Eye (tissue), 1 donor: ENCODE results near the gene KIF23.

Experiments
- DNase-seq: peaks from one replicate; pipeline ENCODE4 v3.0.0-alpha.2; 2015

KIF23 gene

DNA sequence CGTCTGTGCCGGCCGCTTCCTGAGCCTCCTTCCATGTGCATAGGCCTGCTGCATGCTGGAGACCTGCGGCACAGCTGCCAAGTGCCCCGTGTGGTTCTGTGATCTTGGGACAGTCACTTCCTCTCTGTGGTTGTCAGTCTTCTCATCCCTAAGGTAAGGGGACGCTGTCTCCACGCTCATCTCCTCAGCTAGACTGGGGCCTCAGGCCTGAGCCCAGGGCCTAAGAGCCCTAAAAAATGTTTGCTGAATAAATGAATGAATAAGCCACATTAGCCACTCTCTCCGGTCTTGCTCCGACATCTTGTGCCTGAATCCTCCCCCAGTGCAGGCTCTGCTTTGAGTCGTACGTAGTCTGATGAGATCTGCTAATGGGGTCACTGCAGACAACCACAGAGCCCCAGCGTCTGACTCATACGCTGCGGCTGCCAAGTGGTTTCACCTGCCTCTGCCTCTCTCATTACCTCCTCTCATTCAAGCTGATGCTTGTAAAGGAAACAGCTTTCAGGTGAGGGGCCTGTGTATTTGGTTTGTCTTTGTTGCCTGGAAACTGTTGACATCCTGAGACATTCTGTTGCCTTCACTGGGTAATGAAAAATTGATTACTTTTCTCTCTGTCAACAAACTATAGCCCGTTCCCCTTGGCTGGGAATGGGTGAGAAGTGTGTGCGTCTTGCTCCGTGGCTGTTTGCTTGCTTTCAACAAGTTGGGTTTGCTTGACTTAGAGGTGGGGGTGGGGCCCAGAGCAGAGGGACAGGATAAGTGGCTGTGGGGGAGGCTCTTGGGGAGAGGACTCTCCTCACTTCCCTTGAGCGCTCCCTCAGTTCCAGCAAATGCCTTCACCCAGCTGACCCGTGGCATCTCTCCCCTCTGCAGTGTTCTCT, 54.3 kb downstream of the KIF23 start:
- peak; percentile 42 for DNase-seq

DNA sequence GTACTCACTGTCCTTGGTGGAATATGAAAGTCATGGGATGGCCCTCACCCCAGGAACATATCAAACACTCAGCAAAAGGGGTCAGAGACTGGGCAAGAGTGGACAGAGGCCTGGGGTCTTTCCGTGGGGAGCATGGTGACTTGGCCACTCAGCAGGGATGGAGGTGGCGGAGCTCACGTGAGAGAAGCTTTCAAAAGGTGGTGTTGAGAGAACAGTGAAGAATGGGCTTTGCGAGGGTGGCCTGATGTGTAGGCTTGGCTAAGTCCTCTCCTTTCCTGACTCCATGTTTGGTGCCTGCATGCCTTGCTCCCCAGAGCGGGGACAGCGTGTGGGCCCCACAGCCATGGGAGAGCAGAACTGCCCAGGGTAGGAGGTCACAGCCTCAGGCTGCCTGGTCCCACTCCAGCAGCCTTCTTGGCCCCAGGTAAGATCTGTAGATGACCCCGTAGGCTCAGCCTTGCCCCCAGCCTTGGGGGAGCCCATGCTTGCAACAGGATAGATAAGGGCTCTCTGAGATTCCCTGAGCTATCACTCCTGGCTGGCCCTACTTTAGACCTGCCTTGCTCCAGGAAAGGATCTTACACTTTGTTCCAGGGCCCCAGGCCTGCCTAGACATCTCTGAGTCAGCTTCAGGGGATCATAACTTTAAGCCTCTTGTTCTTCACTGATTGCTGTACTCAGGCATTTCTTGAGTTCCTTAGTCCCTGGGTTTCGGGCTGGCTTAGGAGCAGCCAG, 55.5 kb downstream of the KIF23 start:
- DNase-seq: no peak

DNA sequence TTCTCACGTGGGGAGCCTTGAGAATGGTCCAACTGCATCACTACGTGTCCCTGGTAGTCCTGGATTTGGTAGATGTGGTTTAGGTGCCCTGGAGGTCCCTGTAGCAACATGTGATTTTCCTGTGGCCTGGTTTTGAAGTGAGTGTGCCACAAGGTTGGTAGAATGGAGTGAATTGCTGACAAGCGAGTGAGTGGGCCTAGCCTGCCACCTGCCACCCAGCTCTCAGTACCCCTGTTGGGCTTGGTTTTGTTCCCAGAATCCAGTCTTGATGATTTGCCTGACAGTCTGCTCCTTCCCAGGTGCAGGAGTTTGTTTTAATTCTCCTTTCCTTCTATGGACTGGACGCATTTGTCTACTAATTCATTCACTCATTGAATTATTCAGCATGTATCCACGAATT, 57.9 kb downstream of the KIF23 start:
- no peak for DNase-seq

GRCh38 chr15:69472562-69472961, 58.4 kb downstream of the KIF23 start:
- no peak for DNase-seq

- no peak for DNase-seq
Observed at GRCh38 chr15:69474291-69474690, 60.1 kb downstream of the KIF23 start.

DNA sequence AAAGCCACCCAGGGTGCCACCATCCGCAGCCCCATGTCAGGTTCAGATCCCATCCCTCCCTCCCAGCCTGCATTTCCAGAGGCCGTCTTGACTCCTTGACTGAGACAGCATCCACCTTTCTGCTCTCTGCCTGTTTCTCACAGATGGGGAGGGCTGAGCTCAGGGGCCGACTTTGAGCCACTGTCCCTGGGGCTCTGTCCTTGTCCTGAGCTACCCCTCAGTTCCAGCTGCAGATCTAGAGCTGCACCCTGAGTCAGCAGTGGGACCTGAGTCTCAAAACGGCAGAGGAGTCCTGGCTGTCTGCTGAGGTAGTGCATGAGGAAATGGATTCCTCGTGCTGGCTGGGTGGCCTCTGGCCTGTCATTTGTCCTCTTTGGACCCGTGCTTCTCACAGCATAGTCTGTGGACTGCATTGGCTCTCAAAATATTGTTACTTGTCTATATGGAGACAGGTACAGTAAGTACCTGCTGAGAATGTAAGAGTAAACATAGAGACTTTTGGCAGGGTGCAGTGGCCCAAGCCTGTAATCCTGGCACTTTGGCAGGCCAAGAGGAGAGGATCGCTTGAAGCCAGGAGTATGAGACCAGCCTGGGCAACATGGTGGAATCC, 60.8 kb downstream of the KIF23 start:
- DNase-seq: no peak

- DNase-seq: peak; percentile 95
Observed at GRCh38 chr15:69475769-69476358, 61.7 kb downstream of the KIF23 start.

DNA sequence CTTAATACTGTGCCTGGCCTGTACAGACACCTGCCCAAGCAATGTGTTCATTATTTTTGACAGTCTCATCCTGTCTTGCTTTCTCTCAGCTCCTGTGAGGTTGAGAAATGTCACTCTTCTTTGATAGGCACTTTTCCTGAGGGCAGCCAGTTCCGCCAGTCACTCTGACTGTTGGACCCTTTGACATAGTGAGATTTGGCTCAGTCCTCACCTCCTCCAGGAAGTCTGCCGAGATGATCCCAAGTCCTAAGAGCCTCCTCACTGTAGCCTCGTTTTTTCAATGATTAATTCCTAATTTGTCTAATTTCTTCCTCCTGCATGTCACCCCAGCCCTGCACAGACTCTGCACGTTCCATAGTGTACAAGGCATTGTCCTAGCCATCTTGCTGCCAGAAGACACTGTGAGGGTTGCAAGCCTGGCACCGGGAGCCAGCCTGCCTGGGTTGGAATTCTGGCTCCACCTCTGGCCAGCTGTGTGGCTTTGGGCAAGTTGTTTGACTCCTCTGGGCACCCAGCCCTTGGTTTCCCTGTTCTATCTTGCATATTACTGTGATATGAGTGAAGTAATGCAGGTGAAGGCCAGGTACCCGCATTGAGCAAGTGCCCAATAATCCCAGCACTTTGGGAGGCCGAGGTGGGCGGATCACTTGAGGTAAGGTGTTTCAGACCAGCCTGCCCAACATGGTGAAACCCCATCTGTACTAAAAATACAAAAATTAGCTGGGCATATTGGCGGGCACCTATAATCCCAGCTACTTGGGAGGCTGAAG, 62.7 kb downstream of the KIF23 start:
- DNase-seq: no peak

DNA sequence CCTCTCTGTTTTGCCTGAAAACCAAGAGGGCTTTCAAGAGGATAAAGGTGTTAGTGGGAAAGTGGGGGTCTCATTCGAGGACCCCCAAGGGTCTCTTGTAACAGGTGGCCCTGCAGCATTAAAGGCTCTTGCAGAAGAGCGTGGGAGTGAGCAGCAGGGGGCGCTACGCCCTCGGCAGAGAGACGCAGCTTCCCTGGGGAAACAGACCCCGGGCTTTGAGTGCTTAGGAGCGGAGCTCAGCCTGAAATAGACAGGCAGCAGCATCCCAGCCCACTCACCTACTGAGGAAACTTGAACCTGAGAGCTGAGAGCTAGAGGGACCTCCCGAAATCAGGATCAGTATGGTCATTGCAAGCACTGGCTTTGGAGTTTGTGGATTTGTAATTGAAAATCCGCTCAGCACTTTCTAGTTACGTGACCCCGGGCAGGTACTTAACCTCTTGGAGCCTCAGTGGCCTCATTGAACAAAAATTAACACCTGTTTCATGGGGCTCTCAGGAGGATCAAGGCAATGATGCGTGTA, 64.2 kb downstream of the KIF23 start:
- peak; percentile 93 for DNase-seq

DNA sequence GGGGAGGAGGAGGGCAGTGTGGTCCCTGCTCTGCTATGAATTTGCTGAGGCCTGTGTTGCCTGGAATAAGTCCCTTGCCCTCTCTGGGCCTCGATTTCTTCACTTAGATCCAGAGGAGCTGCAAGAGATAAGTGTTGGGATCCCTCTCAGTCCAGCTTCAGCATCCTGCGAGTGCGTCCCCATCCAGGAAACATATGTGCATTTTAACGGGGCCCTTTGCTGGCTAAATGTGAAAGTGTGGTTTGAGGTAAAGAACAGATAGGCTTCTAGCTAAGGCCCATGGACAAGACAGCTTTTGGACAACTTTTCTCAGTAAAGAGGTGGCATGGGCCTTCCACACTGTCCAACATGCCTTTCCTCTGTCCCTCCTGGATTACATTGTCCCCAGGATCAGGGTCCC, 64.9 kb downstream of the KIF23 start:
- DNase-seq: no peak

DNA sequence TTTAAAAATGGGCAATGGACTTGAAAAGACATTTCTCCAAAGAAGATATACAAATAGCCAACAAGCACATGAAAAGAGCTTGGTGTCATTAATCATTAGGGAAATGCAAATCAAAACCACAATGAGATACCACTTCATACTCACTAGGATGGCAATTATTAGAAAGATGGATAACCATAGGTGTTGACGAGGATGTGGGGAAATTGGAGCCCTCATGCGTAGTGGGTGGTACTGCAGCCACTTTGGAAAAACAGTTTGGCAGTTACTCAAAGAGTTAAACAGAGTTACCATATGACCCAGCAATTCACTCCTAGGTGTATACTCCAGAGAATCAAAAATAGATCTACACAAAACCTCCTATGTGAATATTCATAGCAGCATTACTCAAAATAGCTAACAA, 65.8 kb downstream of the KIF23 start:
- DNase-seq: no peak

DNA sequence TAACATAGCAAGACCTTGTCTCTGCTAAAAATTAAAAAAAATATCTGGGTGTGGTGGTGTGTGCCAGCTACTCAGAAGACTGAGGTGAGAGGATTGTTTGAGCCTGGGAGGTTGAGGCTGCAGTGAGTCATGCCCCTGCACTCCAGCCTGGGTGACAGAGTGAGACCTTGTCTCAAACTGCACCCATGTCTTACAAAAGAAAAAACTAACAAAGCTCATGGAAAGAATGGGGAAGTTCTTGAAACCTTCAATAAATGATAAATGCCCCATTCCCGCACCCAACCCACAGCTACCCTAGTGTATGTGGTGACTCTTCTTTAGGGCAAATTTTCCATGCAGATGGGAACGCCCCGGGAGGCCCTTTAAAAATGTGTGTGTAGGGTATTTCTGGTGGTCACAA, 66.8 kb downstream of the KIF23 start:
- DNase-seq: no peak

DNA sequence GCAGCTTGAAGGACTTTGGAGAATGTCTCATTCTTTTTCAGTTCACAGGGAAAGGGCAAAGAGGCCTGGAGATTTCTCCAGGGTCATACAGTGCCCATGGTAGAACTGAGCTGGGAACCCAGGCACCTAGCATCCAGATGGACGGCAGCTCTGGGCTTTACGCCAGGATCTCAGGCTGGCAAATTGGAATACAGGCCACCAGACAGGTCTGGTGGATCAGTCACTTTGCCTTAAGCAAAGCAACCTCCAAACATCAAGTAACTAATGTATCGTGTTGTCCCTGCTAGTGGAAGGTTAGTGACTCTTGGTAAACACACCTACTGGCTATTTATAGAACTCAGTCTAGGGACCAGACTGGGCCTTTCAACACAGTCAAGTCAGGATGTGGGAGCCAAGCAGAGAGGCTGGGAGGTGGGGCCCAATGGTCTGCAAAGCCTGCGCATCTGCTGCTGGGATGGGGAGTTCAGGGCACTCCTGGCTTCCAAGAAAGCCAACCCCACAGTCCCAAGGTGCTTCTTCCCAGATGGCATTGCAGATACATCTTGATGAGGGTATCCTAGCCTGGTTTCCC, 68.6 kb downstream of the KIF23 start:
- DNase-seq: no peak

DNA sequence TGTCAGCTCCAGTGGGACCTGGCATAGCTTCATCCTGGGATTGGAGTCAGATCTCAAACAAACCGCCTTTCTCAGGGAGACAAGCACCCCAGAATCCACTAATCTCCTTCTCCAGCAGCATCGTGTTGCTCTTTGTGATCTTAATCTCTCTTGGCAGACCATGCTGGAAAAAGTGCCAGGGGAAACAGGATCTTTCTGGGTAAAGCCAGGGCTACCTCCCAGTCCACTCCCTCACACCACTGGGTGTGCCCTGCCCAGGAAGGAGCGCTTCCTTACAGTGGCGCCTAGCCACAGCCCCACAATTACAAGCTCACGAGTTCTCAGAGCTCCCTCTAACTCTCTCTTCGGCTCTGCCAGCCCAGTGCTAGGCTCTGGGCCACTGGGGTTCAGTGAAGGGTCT, 70.7 kb downstream of the KIF23 start:
- no peak for DNase-seq

- DNase-seq: no peak
Observed at GRCh38 chr15:69486481-69487110, 72.4 kb downstream of the KIF23 start.

DNA sequence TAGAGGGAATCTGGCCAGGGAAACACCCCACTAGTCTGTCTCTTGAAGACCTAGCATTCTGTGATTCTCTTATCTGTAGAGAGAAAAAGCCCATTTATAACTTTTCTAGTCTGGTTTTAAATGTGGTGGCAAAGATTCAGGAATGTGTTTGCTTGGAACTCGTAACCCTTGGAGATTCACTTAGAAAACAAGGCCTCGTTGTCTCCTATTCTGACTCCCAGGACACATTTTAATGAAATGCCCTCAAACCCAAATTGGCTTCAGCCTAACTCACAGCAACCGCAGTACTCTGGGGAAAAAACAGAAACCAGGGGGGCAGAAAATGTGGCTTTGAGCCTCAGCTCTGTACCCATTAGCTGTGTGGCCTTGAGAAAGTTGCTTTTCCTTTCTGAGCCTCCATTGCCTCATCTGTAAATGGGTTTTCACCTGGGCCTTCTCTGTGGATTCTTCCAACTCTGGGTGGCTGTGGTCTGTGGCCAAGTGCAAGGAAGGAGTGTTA, 75.0 kb downstream of the KIF23 start:
- peak; percentile 34 for DNase-seq

DNA sequence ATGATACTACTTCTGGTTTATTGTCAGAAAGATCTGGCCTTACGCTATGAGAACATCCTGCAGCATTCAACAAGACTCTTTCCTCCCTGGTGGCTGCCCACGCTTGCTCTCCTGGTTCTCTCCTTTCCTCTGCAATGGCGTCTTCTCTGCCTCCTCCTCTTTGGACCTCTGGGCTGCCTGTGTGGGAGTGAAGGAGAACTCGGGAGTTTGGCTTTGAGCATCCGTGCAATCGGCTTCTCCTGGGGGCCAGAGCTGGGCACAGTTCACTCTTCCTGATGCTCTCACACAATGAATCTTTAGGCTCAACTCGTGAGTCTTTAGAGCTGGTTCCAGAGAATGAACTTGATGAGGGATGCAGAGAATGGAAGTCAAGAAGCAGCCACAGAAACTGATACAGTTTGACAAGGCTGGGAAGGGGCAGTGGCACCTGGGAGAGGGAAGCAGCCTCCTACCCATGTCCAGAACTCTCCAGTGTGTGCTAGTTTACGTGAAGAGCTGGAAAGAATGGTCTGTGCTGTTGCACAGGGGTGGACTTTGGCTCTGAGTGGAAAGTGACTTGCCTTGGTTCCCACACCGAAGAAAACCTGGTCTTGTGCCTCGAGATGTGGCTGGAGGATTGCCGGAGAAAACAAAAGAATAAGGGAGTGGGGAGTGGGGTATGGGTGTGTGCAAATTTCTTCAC, 76.3 kb downstream of the KIF23 start:
- DNase-seq: no peak

GRCh38 chr15:69491038-69491505, 76.9 kb downstream of the KIF23 start:
- DNase-seq: no peak

GRCh38 chr15:69493406-69493805, 79.3 kb downstream of the KIF23 start:
- no peak for DNase-seq

GRCh38 chr15:69496001-69496400, 81.9 kb downstream of the KIF23 start:
- DNase-seq: no peak

- no peak for DNase-seq
Observed at GRCh38 chr15:69497076-69497475, 82.9 kb downstream of the KIF23 start.
